ENCODE measurements around the gene REC8.

The REC8 gene

DNA sequence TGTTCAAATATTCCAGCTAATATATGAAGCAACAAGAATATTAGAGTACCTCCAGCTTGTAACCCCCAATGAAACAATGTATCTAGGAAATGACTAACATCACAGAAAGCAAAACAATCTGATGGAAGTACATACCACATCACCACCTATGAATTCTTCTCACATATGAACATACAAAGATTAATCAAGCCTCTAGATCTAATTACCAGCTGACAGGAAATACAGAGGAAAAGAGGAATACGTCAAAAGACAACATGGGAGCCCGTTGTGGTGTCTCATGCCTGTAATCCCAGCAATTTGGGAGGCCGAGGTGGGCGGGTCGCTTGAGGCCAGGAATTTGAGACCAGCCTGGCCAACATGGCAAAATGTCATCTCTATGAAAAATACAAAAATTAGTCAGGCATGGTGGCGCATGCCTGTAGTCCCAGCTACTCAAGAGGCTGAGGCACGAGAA lies 52.8 kb downstream of the REC8 start:
- DNase-seq (ENCODE audit: low read depth) = no peak
- no peak overlapping the region for H3K4me3 ChIP-seq (ENCODE audit: low read depth, low read length)
- TF ChIP-seq POLR2A (IDR thresholded peaks at IDR 0.05; ENCODE audit: extremely low read depth, insufficient read length) (no peak), MYC (IDR thresholded peaks at IDR 0.05; ENCODE audit: low read depth, low read length) (no peak)
- TF ChIP-seq, protein P1, sequence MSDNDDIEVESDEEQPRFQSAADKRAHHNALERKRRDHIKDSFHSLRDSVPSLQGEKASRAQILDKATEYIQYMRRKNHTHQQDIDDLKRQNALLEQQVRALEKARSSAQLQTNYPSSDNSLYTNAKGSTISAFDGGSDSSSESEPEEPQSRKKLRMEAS (IDR thresholded peaks at IDR 0.05; ENCODE audit: low read depth, low read length) = no peak
- TF ChIP-seq, protein P2, sequence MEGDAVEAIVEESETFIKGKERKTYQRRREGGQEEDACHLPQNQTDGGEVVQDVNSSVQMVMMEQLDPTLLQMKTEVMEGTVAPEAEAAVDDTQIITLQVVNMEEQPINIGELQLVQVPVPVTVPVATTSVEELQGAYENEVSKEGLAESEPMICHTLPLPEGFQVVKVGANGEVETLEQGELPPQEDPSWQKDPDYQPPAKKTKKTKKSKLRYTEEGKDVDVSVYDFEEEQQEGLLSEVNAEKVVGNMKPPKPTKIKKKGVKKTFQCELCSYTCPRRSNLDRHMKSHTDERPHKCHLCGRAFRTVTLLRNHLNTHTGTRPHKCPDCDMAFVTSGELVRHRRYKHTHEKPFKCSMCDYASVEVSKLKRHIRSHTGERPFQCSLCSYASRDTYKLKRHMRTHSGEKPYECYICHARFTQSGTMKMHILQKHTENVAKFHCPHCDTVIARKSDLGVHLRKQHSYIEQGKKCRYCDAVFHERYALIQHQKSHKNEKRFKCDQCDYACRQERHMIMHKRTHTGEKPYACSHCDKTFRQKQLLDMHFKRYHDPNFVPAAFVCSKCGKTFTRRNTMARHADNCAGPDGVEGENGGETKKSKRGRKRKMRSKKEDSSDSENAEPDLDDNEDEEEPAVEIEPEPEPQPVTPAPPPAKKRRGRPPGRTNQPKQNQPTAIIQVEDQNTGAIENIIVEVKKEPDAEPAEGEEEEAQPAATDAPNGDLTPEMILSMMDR (IDR thresholded peaks at IDR 0.05; ENCODE audit: low read depth, low read length) = no peak

DNA sequence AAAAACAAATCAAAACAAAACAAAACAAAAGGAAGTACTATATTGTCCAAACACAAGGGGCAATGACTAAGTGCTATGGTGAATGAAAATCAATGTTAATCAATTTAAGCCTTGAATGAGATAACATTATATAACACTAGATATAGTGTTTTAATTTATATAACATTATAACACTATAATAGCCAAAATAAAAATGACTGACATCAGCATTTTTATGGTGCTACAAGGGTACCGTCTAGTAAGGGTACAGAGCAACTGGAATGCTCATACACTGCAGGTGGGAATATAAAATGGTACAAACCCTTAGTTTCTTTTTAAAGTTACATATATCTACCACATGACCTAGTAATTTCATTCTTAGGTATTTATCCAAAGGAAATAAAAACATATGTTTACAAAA lies 54.6 kb downstream of the REC8 start:
- no peak overlapping the region for H3K4me3 ChIP-seq (ENCODE audit: low read depth, low read length)
- TF ChIP-seq POLR2A (IDR thresholded peaks at IDR 0.05; ENCODE audit: extremely low read depth, insufficient read length) (no peak), MYC (IDR thresholded peaks at IDR 0.05; ENCODE audit: low read depth, low read length) (no peak)
- TF ChIP-seq, protein P1 (IDR thresholded peaks at IDR 0.05; ENCODE audit: low read depth, low read length) = no peak
- TF ChIP-seq, protein P2 (IDR thresholded peaks at IDR 0.05; ENCODE audit: low read depth, low read length) = no peak
- DNase-seq (ENCODE audit: low read depth) = no peak

DNA sequence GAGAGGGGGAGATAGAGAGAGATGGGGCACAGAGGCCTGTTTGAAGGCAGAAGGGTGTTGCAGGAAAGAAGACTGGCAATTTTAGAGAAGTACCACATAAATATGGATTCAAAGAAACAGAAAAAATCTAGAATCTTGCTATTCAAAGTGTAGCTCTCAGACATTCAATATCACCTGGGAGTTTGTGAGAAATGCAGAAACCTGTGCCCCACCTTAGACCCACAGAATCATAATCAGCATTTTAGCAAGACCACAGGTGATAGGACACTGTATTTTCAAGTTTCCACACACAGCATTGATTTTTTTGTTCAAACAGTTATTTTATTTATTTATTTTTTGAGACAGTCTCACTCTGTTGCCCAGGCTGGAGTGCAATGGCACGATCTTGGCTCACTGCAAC lies 57.0 kb downstream of the REC8 start:
- DNase-seq (ENCODE audit: low read depth) = no peak
- TF ChIP-seq MYC (IDR thresholded peaks at IDR 0.05; ENCODE audit: low read depth, low read length) = no peak
- TF ChIP-seq, protein P2 (IDR thresholded peaks at IDR 0.05; ENCODE audit: low read depth, low read length) = no peak
- TF ChIP-seq POLR2A (IDR thresholded peaks at IDR 0.05; ENCODE audit: extremely low read depth, insufficient read length) = no peak
- no peak overlapping the region for H3K4me3 ChIP-seq (ENCODE audit: low read depth, low read length)
